Keratinocyte (primary cell): ENCODE data around the gene SGIP1.

Experiments
- CTCF ChIP-seq, 3 experiments: IDR thresholded peaks in 1 of 3; conservative IDR thresholded peaks in 1 of 3; optimal IDR thresholded peaks in 1 of 3; 2 replicates in 2 of 3; 3 replicates in 1 of 3; pipeline versions ENCODE3 to v1.5.1; 2011; ENCODE audit warnings: low read length in 3 of 3, mild to moderate bottlenecking in 3 of 3, moderate library complexity in 2 of 3, control low read depth in 1 of 3, inconsistent platforms in 1 of 3; ENCODE audit not compliant: insufficient read depth in 2 of 3; ENCODE audit errors: extremely low read depth in 1 of 3
- EZH2 ChIP-seq: IDR thresholded peaks from one replicate; pipeline ENCODE4 v1.6.1; 2012; ENCODE audit warnings: inconsistent platforms, mild to moderate bottlenecking, low read length, moderate library complexity

DNA sequence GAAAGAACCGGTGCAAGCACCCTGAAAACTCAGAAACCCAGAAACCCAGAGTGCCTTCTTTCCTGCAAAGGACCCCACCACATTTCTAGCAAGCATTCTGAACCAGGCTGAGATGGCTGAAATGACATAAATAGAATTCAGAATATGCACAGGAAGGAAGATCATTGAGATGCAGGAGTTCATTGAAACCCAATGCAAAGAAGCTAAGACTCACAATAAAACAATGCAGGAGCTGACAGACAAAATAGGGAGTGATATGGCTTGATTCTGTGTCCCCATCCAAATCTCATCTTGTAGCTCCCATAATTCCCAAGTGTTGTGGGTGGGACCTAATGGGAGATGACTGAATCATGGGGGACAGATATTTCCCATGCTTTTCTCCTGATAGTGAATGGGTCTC lies 22.8 kb upstream of the SGIP1 start:
- TF ChIP-seq EZH2: no peak
- no peak for TF ChIP-seq CTCF (optimal IDR thresholded peaks at IDR 0.05 in 1 of 3, IDR thresholded peaks at IDR 0.05 in 1 of 3, conservative IDR thresholded peaks at IDR 0.05 in 1 of 3; ENCODE audit: extremely low read depth in 1 of 3, insufficient read depth in 2 of 3, low read length in 3 of 3)
